A673 (cell line): Measurements from ENCODE around the gene GALNT4. TPM values are rescaled to one million over a fixed set of nuclear protein-coding genes. Genes with fewer than 3 reads are reported as not detected.
A peak's percentile ranks its signal among the peaks of the same experiment; 100 is the strongest.

Source experiments
- BruUV-seq: library from RNA; stranded (reverse); fragments of 400-500 nt; replicated peaks from 2 replicates; lab custom pipeline; 2021; lab: Mats Ljungman, UMichigan
- CTCF ChIA-PET: fragments of 300-600 bp; sonication (Branson Sonifier 250); formaldehyde crosslinking; loops from one replicate; lab custom pipeline; 2022; ENCODE audit warnings: antibody characterized with exemption; lab: Charles Lee
- POLR2A ChIA-PET: fragments of 300-600 bp; sonication (Branson Sonifier 250); formaldehyde crosslinking; loops from one replicate; lab custom pipeline; 2022; ENCODE audit warnings: antibody characterized with exemption; ENCODE audit not compliant: low non-redundant PET; lab: Charles Lee
- DNase-seq: peaks from one replicate; pipeline ENCODE4 v3.0.0-alpha.2; 2015; ENCODE audit warnings: low spot score
- H3K27ac ChIP-seq: fragments of 200-600 bp; sonication (generic); 2 replicates; pipeline ENCODE4 v1.5.1; 2016; ENCODE audit warnings: mixed run types, low read depth, mild to moderate bottlenecking, mixed read lengths, antibody characterized with exemption, low read length; ENCODE audit not compliant: poor library complexity, severe bottlenecking
- H3K27me3 ChIP-seq: fragments of 200-600 bp; sonication (generic); replicated peaks from 2 replicates; pipeline ENCODE4 v1.6.1; 2017; ENCODE audit warnings: mixed run types, low read depth, mild to moderate bottlenecking, mixed read lengths, antibody characterized with exemption, low read length; ENCODE audit not compliant: insufficient read depth, poor library complexity
- H3K36me3 ChIP-seq: fragments of 200-600 bp; sonication (generic); 2 replicates; pipeline ENCODE4 v1.6.1; 2016; ENCODE audit warnings: mixed run types, mild to moderate bottlenecking, mixed read lengths, antibody characterized with exemption, low read length; ENCODE audit not compliant: insufficient read depth, poor library complexity, severe bottlenecking
- H3K4me1 ChIP-seq: fragments of 200-600 bp; sonication (generic); 2 replicates; pipeline ENCODE4 v1.6.1; 2017; ENCODE audit warnings: mixed run types, mild to moderate bottlenecking, mixed read lengths, antibody characterized with exemption, low read length; ENCODE audit not compliant: insufficient read depth, poor library complexity, severe bottlenecking
- H3K4me3 ChIP-seq: fragments of 200-600 bp; sonication (generic); 2 replicates; pipeline ENCODE4 v1.5.1; 2016; ENCODE audit warnings: low read depth, mixed run types, mild to moderate bottlenecking, mixed read lengths, low read length; ENCODE audit not compliant: poor library complexity, severe bottlenecking
- H3K9me3 ChIP-seq: fragments of 200-600 bp; sonication (generic); 2 replicates; pipeline ENCODE4 v1.6.1; 2016; ENCODE audit warnings: mixed run types, low read depth, mild to moderate bottlenecking, mixed read lengths, antibody characterized with exemption, low read length; ENCODE audit not compliant: poor library complexity, severe bottlenecking
- EZH2 ChIP-seq: fragments of 200-600 bp; sonication (generic); IDR thresholded peaks from 2 replicates; pipeline ENCODE4 v1.6.1; 2017; ENCODE audit warnings: borderline replicate concordance, low read depth, mild to moderate bottlenecking, mixed read lengths, antibody characterized with exemption, low read length; ENCODE audit not compliant: poor library complexity, severe bottlenecking
- intact Hi-C: fragments of 100-400 bp; cut with micrococcal nuclease; formaldehyde crosslinking; loops from one replicate; pipeline ENCODE4 v1.10.0; 2022; ENCODE audit not compliant: unreplicated experiment
- total RNA-seq: library from RNA; stranded (reverse); gene quantifications from 2 replicates; pipeline ENCODE4 v1.2.3, GENCODE V29; 2021
- TF ChIP-seq, protein P1 (sequence below): fragments of 300-800, 200-600 bp; sonication (generic); conservative IDR thresholded peaks from 2 replicates; pipeline ENCODE4 v1.5.1; 2017; ENCODE audit warnings: low read depth, mild to moderate bottlenecking, antibody characterized with exemption, low read length, moderate library complexity, mixed read lengths

Gene GALNT4
- total RNA-seq, 1 experiment from 2014 or later = 14.3 TPM

DNA sequence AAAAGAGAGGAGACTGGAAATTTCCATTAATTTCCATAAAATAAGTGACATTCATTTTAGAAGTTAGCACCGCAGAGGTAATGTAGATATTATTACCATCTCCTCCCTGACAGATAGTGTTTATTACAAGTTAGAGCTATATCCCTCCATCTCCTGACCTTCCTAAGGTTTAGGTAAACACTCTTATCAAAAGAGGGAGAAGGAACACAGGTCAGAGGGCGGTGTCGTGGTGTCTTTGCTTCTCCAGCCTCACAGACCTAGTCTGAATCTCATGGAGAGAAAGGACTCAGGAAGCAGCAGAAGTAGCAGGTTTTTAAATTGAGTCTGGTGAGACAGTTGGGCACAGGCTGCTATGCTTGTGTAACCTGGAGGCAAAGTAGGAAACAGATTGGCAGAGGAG lies 12.8 kb upstream of the GALNT4 start:
- ChIA-PET POLR2A (no interaction called here), CTCF (no interaction called here)
- Histone ChIP-seq H3K36me3 (no peaks in the 10 kb centered on the region), H3K27ac (no peak overlapping the region), H3K9me3 (no peaks in the 10 kb centered on the region), H3K4me1 (no peaks in the 10 kb centered on the region), H3K27me3 (no peaks in the 10 kb centered on the region), H3K4me3 (no peak overlapping the region)
- TF ChIP-seq, protein P1, sequence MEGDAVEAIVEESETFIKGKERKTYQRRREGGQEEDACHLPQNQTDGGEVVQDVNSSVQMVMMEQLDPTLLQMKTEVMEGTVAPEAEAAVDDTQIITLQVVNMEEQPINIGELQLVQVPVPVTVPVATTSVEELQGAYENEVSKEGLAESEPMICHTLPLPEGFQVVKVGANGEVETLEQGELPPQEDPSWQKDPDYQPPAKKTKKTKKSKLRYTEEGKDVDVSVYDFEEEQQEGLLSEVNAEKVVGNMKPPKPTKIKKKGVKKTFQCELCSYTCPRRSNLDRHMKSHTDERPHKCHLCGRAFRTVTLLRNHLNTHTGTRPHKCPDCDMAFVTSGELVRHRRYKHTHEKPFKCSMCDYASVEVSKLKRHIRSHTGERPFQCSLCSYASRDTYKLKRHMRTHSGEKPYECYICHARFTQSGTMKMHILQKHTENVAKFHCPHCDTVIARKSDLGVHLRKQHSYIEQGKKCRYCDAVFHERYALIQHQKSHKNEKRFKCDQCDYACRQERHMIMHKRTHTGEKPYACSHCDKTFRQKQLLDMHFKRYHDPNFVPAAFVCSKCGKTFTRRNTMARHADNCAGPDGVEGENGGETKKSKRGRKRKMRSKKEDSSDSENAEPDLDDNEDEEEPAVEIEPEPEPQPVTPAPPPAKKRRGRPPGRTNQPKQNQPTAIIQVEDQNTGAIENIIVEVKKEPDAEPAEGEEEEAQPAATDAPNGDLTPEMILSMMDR = no peak
- TF ChIP-seq EZH2 = no peak
- no TSS peak for BruUV-seq
- no peak for DNase-seq
- intact Hi-C loops = no loop called here

DNA sequence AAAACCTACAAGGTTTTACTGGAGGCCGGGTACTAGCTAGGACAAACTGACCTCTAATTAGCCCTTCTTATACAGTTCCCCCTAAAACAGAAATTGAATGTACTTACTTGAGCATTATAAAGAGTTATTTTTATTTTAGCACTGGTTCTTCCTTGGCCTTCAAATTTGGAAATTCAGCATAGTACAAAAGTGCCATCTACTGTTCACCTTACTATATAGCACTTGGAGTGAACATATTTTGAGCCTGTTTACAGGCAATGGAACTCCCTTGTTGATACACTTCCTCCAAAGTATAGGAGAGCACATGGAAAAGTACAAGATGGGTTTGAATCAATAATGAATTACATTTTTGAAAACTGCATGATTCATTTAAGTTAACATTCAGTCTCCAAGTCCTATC lies 5.1 kb upstream of the GALNT4 start:
- ChIA-PET POLR2A (no interaction called here), CTCF (no interaction called here)
- no peaks in the 10 kb centered on the region for H3K27me3 ChIP-seq
- TF ChIP-seq EZH2 = no peak
- TF ChIP-seq, protein P1 = peak; percentile 81
- no peaks in the 10 kb centered on the region for H3K36me3 ChIP-seq
- H3K27ac ChIP-seq = no peak overlapping the region
- intact Hi-C loops = loop anchor here (1.0 to 10.0 kb wide), 4 partner anchors 255 to 1387 kb away; partner anchors contain the start of genes CEP290 and TMTC3
- BruUV-seq = no TSS peak
- H3K9me3 ChIP-seq = no peaks in the 10 kb centered on the region
- H3K4me1 ChIP-seq = peaks cover 13% of the 10 kb centered on the region
- DNase-seq = peak; percentile 76
- no peak overlapping the region for H3K4me3 ChIP-seq

DNA sequence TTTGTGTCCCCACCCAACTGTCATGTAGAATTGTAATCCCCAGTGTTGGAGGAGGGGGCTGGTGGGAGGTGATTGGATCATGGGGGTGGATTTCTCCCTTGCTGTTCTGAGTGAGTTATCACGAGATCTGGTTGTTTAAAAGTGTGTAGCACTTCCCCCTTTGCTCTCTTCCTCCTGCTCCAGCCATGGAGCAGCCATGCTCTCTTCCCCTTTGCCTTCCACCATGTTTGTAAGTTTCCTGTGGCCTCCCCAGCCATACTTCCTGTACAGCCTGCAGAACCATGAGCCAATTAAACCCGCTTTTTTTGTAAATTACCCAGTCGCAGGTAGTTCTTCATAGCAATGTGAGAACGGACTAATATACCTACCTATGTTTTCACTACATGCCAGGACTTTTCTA lies 3.8 kb upstream of the GALNT4 start:
- intact Hi-C loops = loop anchor here (5.0 to 10.0 kb wide), 3 partner anchors 254 to 1386 kb away; partner anchors contain the start of genes CEP290 and TMTC3
- Histone ChIP-seq H3K27ac (peak overlapping the region; percentile 4), H3K36me3 (peaks cover 4% of the 10 kb centered on the region), H3K4me1 (peaks cover 13% of the 10 kb centered on the region), H3K9me3 (no peaks in the 10 kb centered on the region), H3K4me3 (no peak overlapping the region), H3K27me3 (no peaks in the 10 kb centered on the region)
- BruUV-seq = no TSS peak
- no peak for DNase-seq
- POLR2A ChIA-PET = no interaction called here
- no peak for TF ChIP-seq EZH2
- TF ChIP-seq, protein P1 = no peak
- CTCF ChIA-PET = no interaction called here
